SK-N-SH treated with all-trans-retinoic acid at 6 μM for 48 hours (cell line): ENCODE results near the gene GNG8.
A peak's percentile ranks its signal among the peaks of the same experiment; 100 is the strongest.

Experiments used
- ATAC-seq: fragments of 200-7000 bp; cut with Tn5 transposase; 3 replicates; pipeline ENCODE4 v1.9.1; 2020; ENCODE audit warnings: mild to moderate bottlenecking, moderate library complexity
- ARNTL ChIP-seq: fragments of 450-650 bp; formaldehyde crosslinking; IDR thresholded peaks from 2 replicates; pipeline ENCODE4 v1.5.0; 2020; ENCODE audit warnings: low read depth, mild to moderate bottlenecking, moderate library complexity, borderline replicate concordance
- BACH2 ChIP-seq: fragments of 250-450 bp; sonication (Bioruptor Pico); IDR thresholded peaks from 2 replicates; pipeline ENCODE4 v1.9.0; 2021; ENCODE audit warnings: mild to moderate bottlenecking, borderline replicate concordance
- CSDC2 ChIP-seq: fragments of 250-450 bp; sonication (Bioruptor Pico); IDR thresholded peaks from 2 replicates; pipeline ENCODE4 v1.5.0; 2020; ENCODE audit warnings: mild to moderate bottlenecking, moderate library complexity
- ESRRG ChIP-seq: fragments of 250-450 bp; sonication (Bioruptor Pico); IDR thresholded peaks from 2 replicates; pipeline ENCODE4 v1.6.1; 2021; ENCODE audit warnings: mild to moderate bottlenecking
- GLIS3 ChIP-seq: fragments of 250-450 bp; sonication (Bioruptor Pico); IDR thresholded peaks from 2 replicates; pipeline ENCODE4 v1.5.0; 2020; ENCODE audit warnings: mild to moderate bottlenecking, moderate library complexity
- ISL1 ChIP-seq: fragments of 250-450 bp; sonication (Bioruptor Pico); IDR thresholded peaks from 2 replicates; pipeline ENCODE4 v2.1.2; 2022; ENCODE audit warnings: mild to moderate bottlenecking, moderate library complexity
- OSR1 ChIP-seq: fragments of 250-450 bp; sonication (Bioruptor Pico); IDR thresholded peaks from 2 replicates; pipeline ENCODE4 v1.8.0; 2022; ENCODE audit warnings: moderate library complexity, mild to moderate bottlenecking, inconsistent platforms
- PPARA ChIP-seq: fragments of 250-450 bp; sonication (Bioruptor Pico); IDR thresholded peaks from 2 replicates; pipeline ENCODE4 v1.5.0; 2020; ENCODE audit warnings: mild to moderate bottlenecking, borderline replicate concordance
- RARB ChIP-seq: fragments of 250-450 bp; sonication (Bioruptor Pico); IDR thresholded peaks from 2 replicates; pipeline ENCODE4 v1.8.0; 2021; ENCODE audit warnings: mild to moderate bottlenecking, moderate library complexity
- SNAI2 ChIP-seq: fragments of 250-450 bp; sonication (Bioruptor Pico); IDR thresholded peaks from 2 replicates; pipeline ENCODE4 v1.5.0; 2020; ENCODE audit warnings: mild to moderate bottlenecking, moderate library complexity
- TCF4 ChIP-seq: fragments of 250-450 bp; sonication (Bioruptor Pico); IDR thresholded peaks from 2 replicates; pipeline ENCODE4 v1.8.0; 2021; ENCODE audit warnings: mild to moderate bottlenecking, moderate library complexity, borderline replicate concordance
- TOX ChIP-seq: fragments of 250-450 bp; sonication (Bioruptor Pico); IDR thresholded peaks from 2 replicates; pipeline ENCODE4 v1.8.0; 2021; ENCODE audit warnings: mild to moderate bottlenecking, moderate library complexity, borderline replicate concordance
- ZC3H10 ChIP-seq: fragments of 250-450 bp; sonication (Bioruptor Pico); IDR thresholded peaks from 2 replicates; pipeline ENCODE4 v1.5.1; 2021; ENCODE audit warnings: mild to moderate bottlenecking, moderate library complexity
- ZFP3 ChIP-seq: fragments of 250-450 bp; sonication (Bioruptor Pico); IDR thresholded peaks from 2 replicates; pipeline ENCODE4 v1.5.0; 2020; ENCODE audit warnings: mild to moderate bottlenecking, moderate library complexity
- ZFP30 ChIP-seq: fragments of 450-650 bp; formaldehyde crosslinking; IDR thresholded peaks from 2 replicates; pipeline ENCODE4 v1.5.0; 2022; ENCODE audit warnings: mild to moderate bottlenecking, moderate library complexity
- ZNF565 ChIP-seq: fragments of 450-650 bp; formaldehyde crosslinking; conservative IDR thresholded peaks from 2 replicates; pipeline ENCODE4 v1.5.0; 2020; ENCODE audit warnings: low read depth, mild to moderate bottlenecking, moderate library complexity
- ZNF70 ChIP-seq: fragments of 450-650 bp; formaldehyde crosslinking; IDR thresholded peaks from 2 replicates; pipeline ENCODE4 v1.5.0; 2020; ENCODE audit warnings: mild to moderate bottlenecking, moderate library complexity
- ZNF8 ChIP-seq: fragments of 450-650 bp; formaldehyde crosslinking; IDR thresholded peaks from 2 replicates; pipeline ENCODE4 v1.5.0; 2020; ENCODE audit warnings: mild to moderate bottlenecking, moderate library complexity
- TF ChIP-seq, protein P1 (sequence below): fragments of 250-450 bp; sonication (Bioruptor Pico); IDR thresholded peaks from 2 replicates; pipeline ENCODE4 v1.5.1; 2021; ENCODE audit warnings: mild to moderate bottlenecking, moderate library complexity
- TF ChIP-seq, protein P2 (sequence below): fragments of 250-450 bp; sonication (Bioruptor Pico); IDR thresholded peaks from 2 replicates; pipeline ENCODE4 v1.5.0; 2020; ENCODE audit warnings: mild to moderate bottlenecking, moderate library complexity
- TF ChIP-seq, protein P3 (sequence below): fragments of 250-450 bp; sonication (Bioruptor Pico); IDR thresholded peaks from 2 replicates; pipeline ENCODE4 v1.8.0; 2021; ENCODE audit warnings: low read depth, mild to moderate bottlenecking, moderate library complexity, borderline replicate concordance
- TF ChIP-seq, protein P4 (sequence below): fragments of 250-450 bp; sonication (Bioruptor Pico); IDR thresholded peaks from 2 replicates; pipeline ENCODE4 v1.5.1; 2020; ENCODE audit warnings: low read depth, mild to moderate bottlenecking, moderate library complexity
- TF ChIP-seq, protein P5 (sequence below): fragments of 250-450 bp; sonication (Bioruptor Pico); IDR thresholded peaks from 2 replicates; pipeline ENCODE4 v1.8.0; 2020; ENCODE audit warnings: mild to moderate bottlenecking, moderate library complexity, borderline replicate concordance

GNG8 gene

DNA sequence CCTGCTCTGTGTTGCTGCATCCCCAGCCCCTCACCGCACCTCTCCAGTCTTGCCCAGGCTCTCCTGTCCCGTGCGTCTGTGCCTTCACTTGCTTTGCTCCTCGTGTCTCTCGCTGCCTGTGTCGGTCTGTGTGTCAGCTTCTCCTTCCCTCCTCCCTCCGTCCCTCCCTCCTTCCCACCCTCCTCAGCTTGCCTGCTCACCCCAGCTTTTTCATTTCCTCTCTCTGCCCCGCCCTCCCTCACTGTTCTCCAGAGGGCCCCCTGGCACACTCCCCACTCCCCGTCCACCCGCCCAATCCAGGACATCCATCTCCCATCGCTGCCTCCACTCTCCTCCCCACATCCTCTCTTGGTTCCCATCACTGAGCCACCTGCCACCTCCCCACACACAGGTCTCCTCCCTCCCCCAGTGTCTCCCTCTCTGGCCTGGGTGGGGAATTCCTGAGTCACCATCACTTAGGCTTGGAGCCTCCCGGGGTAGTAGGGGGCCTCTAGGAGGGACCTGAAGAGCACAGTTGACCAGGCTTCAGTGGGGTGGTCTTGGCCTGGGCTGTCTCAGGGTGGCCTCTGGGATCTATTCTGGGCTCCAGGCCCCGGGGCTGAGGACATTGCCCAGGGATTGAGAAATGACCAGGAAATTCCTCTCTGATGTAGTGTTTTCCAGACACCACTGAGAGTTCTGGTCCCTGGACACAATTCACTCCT, 10.9 kb downstream of the GNG8 start, which contains the start of gene PTGIR:
Gene PTGIR (minus strand): TSS at position 132 of the 704 bp plus-strand sequence. CDS start 864 bp downstream, outside the sequence.
- TF ChIP-seq SNAI2 (CRISPR knock-in tag) (no peak), ZNF565 (CRISPR knock-in tag) (no peak), ZFP30 (no peak), ZNF70 (CRISPR knock-in tag) (no peak), PPARA (CRISPR knock-in tag) (no peak), ZNF8 (CRISPR knock-in tag) (no peak), CSDC2 (no peak), ARNTL (CRISPR knock-in tag) (no peak), GLIS3 (CRISPR knock-in tag) (no peak), ESRRG (no peak), ZFP3 (CRISPR knock-in tag) (no peak)
- TF ChIP-seq, protein P1, sequence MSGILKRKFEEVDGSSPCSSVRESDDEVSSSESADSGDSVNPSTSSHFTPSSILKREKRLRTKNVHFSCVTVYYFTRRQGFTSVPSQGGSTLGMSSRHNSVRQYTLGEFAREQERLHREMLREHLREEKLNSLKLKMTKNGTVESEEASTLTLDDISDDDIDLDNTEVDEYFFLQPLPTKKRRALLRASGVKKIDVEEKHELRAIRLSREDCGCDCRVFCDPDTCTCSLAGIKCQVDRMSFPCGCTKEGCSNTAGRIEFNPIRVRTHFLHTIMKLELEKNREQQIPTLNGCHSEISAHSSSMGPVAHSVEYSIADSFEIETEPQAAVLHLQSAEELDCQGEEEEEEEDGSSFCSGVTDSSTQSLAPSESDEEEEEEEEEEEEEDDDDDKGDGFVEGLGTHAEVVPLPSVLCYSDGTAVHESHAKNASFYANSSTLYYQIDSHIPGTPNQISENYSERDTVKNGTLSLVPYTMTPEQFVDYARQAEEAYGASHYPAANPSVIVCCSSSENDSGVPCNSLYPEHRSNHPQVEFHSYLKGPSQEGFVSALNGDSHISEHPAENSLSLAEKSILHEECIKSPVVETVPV = no peak; the same call in 1 of the 2 replicates
- ATAC-seq = peak; percentile 69

DNA sequence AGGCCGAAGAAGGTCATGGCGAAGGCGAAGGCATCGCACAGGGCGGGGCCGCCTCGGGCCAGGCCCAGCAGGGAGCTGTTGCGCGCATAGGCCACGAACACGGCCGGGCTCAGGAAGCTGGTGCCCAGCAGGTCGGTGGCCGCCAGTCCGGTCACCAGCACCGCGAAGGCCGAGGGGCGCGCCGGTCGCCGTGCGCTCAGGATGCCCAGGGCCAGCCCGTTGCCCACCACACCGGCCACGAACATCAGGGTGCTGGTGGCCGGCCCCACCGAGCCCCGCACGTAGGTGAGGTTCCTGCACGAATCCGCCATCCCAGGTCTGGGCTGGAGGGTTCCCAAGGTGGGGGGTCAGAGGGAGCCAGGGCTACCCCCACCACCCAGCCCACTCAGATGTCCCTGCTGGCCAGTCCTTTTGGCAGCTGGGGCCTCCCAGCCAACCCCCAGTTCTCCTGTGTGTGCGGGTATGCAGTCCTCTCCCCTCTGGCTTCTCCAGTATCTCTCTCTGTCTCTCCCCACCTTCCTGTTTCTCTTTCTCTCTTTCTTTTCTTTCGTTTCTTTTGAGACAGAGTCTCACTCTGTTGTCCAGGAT, 12.0 kb downstream of the GNG8 start:
- ATAC-seq = no peak
- TF ChIP-seq ZNF565 (CRISPR knock-in tag) (no peak), CSDC2 (no peak), OSR1 (CRISPR knock-in tag) (no peak), ARNTL (CRISPR knock-in tag) (no peak), ZFP30 (no peak), BACH2 (CRISPR knock-in tag) (no peak), SNAI2 (CRISPR knock-in tag) (no peak), TCF4 (CRISPR knock-in tag) (no peak), GLIS3 (CRISPR knock-in tag) (no peak), PPARA (CRISPR knock-in tag) (no peak), ISL1 (CRISPR knock-in tag) (no peak), ESRRG (no peak), RARB (CRISPR knock-in tag) (no peak), ZNF8 (CRISPR knock-in tag) (no peak)
- TF ChIP-seq, protein P1 = no peak
- TF ChIP-seq, protein P2, sequence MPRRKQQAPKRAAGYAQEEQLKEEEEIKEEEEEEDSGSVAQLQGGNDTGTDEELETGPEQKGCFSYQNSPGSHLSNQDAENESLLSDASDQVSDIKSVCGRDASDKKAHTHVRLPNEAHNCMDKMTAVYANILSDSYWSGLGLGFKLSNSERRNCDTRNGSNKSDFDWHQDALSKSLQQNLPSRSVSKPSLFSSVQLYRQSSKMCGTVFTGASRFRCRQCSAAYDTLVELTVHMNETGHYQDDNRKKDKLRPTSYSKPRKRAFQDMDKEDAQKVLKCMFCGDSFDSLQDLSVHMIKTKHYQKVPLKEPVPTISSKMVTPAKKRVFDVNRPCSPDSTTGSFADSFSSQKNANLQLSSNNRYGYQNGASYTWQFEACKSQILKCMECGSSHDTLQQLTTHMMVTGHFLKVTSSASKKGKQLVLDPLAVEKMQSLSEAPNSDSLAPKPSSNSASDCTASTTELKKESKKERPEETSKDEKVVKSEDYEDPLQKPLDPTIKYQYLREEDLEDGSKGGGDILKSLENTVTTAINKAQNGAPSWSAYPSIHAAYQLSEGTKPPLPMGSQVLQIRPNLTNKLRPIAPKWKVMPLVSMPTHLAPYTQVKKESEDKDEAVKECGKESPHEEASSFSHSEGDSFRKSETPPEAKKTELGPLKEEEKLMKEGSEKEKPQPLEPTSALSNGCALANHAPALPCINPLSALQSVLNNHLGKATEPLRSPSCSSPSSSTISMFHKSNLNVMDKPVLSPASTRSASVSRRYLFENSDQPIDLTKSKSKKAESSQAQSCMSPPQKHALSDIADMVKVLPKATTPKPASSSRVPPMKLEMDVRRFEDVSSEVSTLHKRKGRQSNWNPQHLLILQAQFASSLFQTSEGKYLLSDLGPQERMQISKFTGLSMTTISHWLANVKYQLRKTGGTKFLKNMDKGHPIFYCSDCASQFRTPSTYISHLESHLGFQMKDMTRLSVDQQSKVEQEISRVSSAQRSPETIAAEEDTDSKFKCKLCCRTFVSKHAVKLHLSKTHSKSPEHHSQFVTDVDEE (CRISPR knock-in tag) = no peak
- TF ChIP-seq, protein P3, sequence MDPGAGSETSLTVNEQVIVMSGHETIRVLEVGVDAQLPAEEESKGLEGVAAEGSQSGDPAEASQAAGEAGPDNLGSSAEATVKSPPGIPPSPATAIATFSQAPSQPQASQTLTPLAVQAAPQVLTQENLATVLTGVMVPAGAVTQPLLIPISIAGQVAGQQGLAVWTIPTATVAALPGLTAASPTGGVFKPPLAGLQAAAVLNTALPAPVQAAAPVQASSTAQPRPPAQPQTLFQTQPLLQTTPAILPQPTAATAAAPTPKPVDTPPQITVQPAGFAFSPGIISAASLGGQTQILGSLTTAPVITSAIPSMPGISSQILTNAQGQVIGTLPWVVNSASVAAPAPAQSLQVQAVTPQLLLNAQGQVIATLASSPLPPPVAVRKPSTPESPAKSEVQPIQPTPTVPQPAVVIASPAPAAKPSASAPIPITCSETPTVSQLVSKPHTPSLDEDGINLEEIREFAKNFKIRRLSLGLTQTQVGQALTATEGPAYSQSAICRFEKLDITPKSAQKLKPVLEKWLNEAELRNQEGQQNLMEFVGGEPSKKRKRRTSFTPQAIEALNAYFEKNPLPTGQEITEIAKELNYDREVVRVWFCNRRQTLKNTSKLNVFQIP = no peak
- TF ChIP-seq, protein P4, sequence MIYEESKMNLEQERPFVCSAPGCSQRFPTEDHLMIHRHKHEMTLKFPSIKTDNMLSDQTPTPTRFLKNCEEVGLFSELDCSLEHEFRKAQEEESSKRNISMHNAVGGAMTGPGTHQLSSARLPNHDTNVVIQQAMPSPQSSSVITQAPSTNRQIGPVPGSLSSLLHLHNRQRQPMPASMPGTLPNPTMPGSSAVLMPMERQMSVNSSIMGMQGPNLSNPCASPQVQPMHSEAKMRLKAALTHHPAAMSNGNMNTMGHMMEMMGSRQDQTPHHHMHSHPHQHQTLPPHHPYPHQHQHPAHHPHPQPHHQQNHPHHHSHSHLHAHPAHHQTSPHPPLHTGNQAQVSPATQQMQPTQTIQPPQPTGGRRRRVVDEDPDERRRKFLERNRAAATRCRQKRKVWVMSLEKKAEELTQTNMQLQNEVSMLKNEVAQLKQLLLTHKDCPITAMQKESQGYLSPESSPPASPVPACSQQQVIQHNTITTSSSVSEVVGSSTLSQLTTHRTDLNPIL = no peak

DNA sequence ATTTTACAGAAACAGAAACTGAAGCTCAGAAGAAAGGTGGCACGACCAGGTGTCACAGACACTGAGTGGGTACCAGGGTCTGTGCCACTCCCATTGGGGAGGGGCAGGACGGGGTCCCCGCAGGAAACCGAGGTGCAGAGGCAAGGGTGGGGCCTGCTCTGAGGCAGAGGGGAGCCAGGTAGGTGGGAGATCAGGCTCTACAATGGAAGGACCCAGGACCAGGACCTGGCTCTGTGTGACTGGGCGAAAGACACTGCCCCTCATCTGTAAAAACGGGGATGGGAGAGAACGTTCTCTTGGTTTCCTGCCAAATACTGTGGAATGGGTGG, 13.9 kb downstream of the GNG8 start:
- TF ChIP-seq TOX (no peak), ZNF70 (CRISPR knock-in tag) (no peak), TCF4 (CRISPR knock-in tag) (no peak), ISL1 (CRISPR knock-in tag) (no peak), ZC3H10 (no peak), RARB (CRISPR knock-in tag) (no peak), ARNTL (CRISPR knock-in tag) (no peak), PPARA (CRISPR knock-in tag) (no peak), SNAI2 (CRISPR knock-in tag) (no peak), GLIS3 (CRISPR knock-in tag) (no peak)
- TF ChIP-seq, protein P5, sequence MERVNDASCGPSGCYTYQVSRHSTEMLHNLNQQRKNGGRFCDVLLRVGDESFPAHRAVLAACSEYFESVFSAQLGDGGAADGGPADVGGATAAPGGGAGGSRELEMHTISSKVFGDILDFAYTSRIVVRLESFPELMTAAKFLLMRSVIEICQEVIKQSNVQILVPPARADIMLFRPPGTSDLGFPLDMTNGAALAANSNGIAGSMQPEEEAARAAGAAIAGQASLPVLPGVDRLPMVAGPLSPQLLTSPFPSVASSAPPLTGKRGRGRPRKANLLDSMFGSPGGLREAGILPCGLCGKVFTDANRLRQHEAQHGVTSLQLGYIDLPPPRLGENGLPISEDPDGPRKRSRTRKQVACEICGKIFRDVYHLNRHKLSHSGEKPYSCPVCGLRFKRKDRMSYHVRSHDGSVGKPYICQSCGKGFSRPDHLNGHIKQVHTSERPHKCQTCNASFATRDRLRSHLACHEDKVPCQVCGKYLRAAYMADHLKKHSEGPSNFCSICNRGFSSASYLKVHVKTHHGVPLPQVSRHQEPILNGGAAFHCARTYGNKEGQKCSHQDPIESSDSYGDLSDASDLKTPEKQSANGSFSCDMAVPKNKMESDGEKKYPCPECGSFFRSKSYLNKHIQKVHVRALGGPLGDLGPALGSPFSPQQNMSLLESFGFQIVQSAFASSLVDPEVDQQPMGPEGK (CRISPR knock-in tag) = no peak
- TF ChIP-seq, protein P2 (CRISPR knock-in tag) = no peak
- no peak for ATAC-seq
